Right ventricle myocardium inferior (tissue), 1 donor: Measurements from ENCODE around the gene ADIPOR1. TPM values are rescaled to one million over a fixed set of nuclear protein-coding genes. Genes with fewer than 3 reads are reported as not detected.

ENCODE experiments used
- ATAC-seq: fragments of 200-7000 bp; cut with Tn5 transposase; one replicate; pipeline ENCODE4 v1.9.1; 2020; ENCODE audit warnings: mild to moderate bottlenecking, moderate library complexity
- DNase-seq: peaks from one replicate; pipeline ENCODE4 v3.0.0; 2021; ENCODE audit errors: missing footprints
- intact Hi-C: fragments of 100-400 bp; cut with DNase I; formaldehyde crosslinking; loops from one replicate; pipeline ENCODE4 v1.11.0; 2022
- total RNA-seq: library from RNA; stranded (reverse); fragmentation: NEBNext Ultra II Directional; extraction: Animal tissue kit (Norgen Biotek cat#: 25700); gene quantifications from one replicate; pipeline ENCODE4 v1.2.1, GENCODE V29; 2021
- donor health status: DM: no; HTN: yes; CAD: no; lungs with severe emphysema.

ADIPOR1 gene
- total RNA-seq, 1 donor from 2014 or later, result 85.8 TPM

DNA sequence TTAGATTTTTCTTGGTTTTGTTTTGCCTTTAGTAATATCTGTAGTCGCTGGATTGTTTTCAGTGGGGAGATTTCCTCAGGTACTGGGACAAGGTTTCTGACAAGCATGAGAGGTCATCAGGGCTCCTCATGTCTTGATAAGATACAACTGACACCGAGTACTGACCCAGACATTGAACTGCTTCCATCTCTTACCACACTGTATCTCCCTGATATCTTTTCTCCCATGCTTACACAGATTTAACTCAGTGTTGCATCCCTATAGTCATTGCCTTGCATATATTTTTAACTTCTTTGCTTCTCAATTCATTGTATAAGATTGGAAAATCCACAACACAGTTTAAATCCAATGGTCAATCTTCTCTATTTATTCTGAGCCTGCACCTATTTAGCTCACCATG, 21.3 kb upstream of the ADIPOR1 start:
- no peak for ATAC-seq
- intact Hi-C loops, result no loop called here
- no peak for DNase-seq

DNA sequence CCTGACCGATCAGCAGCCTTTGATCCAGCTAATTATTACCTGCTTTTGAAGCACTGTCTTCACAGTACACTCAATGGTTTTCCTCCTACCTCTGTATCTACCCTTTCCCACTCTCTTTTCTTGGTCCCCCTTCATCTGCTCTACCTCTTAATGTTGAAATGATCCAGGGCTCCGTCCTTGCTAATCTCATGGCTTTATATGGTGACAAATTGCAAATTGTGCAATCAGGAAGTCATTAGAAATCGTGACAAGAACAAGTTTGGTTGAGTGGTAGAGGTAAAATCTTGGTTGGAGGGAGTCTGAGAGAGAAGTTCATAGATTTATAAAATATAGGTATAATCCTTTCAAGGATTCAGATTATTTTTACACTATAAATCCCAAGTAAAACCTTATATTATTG, 18.5 kb upstream of the ADIPOR1 start:
- ATAC-seq, result no peak
- intact Hi-C loops, result no loop called here
- no peak for DNase-seq

DNA sequence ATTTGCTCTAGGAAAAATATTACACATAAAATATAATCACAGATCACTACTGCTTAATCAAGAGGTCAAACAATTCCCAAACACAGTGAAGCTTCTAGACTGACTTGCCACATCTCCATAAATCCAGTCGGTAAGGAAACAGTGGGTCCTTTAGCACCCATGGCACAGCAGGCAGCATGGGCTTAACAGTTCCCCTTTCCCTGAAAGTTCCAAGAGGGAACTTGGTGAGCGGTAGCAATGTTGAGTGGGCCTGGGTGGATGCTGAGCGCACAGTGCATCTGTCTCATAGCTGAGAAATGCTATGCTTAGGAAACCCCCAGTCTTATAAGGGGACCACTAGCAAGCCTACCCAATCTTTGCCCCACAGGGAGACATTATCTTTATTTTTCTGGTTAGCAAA, 16.7 kb upstream of the ADIPOR1 start:
- intact Hi-C loops, result no loop called here
- ATAC-seq (no peak), DNase-seq (no peak)

DNA sequence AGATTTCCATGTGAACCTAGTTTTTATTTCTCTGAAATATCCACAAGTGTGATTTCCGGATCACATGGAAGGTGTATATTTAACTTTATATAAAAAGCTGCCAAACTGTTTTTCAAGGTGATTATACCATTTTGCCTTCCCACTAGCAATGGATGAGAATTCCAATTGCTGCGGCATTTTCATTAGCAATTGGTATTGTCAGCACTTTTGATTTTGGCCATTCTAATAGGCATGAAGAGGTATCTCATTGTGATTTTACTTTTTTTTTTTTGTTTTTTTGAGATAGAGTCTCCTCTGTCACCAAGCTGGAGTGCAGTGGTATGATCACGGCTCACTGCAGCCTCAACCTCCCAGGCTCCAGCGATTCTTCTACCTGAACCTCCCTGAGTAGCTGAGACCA, 13.9 kb upstream of the ADIPOR1 start:
- intact Hi-C loops, result no loop called here
- ATAC-seq, result no peak

DNA sequence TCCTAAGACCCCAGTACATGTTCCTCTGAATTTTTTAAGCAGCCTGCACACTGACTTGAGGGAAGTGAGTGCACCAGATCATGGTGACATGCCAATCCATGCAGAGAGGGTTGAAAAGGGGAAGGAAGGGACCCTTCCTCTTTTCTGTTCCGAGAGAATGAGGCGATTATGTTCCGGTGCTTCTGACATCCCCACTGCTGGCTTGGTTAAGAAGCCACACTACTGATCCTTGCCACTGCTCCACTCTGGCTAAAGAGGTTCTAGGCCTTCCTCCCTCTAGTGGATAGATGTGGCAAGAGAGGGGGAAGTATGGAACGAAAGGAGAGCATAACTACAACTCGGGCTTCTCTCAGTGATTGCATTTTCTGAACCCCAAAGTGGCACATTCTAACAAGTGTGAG, 10.8 kb upstream of the ADIPOR1 start:
- ATAC-seq (peak; percentile 58), DNase-seq (no peak)
- intact Hi-C loops, result loop anchor here (5.0 kb wide), 1 partner anchor 38 kb away; the partner anchor contains the start of gene TMEM183A

More for the DNA sequence above, 13.9 kb upstream of the ADIPOR1 start:
- no peak for DNase-seq

DNA sequence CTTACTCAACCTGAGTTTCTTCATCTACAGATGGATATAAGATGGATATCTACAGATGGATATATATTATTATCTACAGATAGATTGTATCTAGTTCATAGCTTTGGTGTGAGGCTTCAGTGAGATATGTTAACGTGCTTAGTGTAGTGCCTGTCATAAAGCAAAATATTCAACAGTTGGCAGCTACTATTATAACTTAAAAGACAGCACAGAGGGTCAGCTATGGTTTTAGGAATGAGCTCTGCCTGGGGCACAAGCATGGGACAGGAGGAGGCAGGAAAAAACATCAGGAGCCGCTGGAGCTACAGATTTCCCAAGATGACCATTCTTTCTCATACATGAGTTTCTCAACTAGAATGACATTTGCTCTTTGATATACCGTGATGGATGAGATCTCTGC, 10.2 kb upstream of the ADIPOR1 start:
- intact Hi-C loops, result loop anchor here (5.0 kb wide), 1 partner anchor 39 kb away; the partner anchor contains the start of gene TMEM183A
- ATAC-seq (no peak), DNase-seq (no peak)

DNA sequence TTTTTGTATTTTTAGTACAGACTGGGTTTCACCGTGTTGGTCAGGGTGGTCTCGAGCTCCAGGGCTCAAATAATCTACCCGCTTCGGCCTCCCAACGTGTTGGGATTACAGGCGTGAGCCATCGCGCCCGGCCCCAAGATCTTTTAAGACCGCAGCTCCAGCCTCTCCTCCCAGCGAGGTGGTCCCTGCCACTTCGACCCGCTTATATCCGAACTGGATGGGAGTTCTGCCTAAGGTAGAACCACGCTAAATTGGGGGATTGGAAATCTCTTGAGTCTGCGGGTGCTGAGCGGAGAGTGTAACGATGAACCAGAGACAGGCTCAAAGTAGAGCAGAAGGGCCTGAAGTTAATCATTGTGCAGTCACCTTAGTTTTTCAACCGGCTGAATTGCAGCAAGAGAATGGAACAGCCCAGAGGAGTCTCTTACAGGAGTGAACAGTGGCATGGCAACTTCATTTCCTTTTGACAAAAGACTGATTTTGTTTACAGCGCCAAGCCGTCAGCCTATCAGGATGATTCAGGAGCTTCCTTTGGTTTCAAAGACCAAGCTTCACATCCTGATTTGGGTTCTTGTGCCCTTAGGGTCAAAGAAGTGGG, 9.7 kb upstream of the ADIPOR1 start:
- intact Hi-C loops, result loop anchor here (1.0 to 5.0 kb wide), 2 partner anchors 40 to 41 kb away; partner anchors contain the start of gene TMEM183A
- DNase-seq (peak; percentile 58), ATAC-seq (no peak)

DNA sequence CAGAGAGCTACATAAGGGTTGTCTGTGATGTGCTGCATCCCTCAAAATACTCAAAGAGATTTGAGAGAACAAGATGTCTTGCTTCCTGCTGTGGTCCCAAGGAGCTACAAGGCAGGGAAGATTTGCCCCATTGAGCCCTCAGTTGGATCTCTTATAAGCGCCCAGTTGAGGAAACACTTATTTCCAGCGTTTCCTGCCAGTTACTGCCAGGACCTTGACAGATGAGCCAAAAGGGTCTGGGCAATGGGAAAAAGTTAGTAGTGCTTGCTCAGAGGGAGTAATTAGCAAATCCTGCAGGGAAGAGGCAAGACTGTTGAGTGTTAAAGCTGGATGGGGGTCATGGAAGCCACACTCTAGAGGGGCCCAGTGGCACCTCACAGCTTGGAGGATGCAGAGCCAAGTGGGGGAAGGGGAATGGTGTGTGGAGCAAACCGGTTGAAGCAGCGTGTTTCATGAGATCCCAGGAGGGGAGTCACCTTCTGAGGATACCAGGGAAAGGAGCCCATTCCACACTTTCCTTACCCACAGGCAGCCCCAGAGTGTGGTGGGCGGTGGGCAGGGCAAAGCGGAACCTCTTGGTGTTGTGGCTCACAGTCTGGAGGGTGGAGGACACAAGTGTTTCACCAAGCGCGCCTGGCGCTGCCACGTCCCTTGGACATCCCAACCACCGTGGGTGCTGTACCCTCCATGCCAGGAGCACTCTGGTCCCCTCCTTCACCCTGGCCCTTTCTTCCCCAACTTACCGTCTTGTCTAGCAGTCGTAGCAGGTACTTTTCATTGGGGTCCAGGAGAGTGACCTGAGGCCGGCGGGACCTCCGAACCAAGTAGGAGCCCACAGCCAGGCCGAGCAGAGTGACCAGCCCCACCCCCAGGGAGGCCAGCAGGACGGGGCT, 8.1 kb upstream of the ADIPOR1 start:
- DNase-seq (no peak), ATAC-seq (peak; percentile 44)
- intact Hi-C loops, result loop anchor here (5.0 kb wide), 1 partner anchor 41 kb away; the partner anchor contains the start of gene TMEM183A

DNA sequence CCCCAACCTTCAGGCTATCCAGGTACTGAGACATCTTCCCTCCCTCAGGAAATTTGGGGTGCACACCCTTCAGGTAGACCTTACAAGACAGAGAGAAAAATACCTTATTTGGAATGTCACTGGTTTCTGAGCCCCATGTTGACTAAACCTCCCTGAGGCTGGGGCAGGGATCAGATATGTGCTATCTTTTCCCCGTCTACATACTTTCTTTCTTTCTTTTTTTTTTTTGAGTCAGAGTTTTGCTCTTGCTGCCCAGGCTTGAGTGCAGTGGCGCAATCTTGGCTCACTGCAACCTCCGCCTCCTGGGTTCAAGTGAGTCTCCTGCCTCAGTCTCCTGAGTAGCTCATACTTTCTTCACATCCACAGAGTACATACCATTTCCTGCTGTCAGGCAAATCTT, 7.3 kb upstream of the ADIPOR1 start:
- DNase-seq, result no peak
- intact Hi-C loops, result loop anchor here (5.0 kb wide), 1 partner anchor 42 kb away; the partner anchor contains the start of gene TMEM183A
- no peak for ATAC-seq

DNA sequence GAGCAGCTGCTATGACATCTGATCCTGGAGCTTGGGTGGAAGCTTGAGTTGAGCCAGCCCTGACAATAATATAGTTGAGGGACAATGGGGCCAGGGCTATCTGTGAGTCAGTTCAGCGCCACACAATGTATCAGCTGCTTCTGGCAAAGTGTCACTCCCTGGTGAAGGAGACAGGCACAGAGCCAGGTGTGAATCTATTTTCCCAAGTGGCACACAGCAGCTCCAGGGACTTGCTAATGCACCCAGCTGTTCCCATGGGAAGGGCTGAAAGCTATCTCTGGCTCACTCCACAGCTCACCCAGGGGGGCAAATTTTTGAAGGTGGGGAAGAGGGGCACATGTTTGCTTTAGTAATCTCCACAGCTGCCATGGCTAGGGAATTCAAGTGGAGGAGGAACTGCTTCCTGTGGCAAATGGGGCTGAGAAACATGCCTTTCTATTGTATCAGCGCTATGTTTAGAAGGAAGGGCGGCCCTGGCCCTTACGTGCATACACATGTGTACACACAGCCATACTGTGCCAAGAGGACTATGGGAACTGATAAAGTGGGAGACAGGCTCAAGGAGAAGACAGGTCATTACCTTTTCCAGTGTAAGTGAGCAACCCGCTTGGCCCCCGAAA, 6.8 kb upstream of the ADIPOR1 start:
- intact Hi-C loops, result loop anchor here (5.0 kb wide), 1 partner anchor 42 kb away; the partner anchor contains the start of gene TMEM183A
- ATAC-seq, result peak; percentile 29
- no peak for DNase-seq

DNA sequence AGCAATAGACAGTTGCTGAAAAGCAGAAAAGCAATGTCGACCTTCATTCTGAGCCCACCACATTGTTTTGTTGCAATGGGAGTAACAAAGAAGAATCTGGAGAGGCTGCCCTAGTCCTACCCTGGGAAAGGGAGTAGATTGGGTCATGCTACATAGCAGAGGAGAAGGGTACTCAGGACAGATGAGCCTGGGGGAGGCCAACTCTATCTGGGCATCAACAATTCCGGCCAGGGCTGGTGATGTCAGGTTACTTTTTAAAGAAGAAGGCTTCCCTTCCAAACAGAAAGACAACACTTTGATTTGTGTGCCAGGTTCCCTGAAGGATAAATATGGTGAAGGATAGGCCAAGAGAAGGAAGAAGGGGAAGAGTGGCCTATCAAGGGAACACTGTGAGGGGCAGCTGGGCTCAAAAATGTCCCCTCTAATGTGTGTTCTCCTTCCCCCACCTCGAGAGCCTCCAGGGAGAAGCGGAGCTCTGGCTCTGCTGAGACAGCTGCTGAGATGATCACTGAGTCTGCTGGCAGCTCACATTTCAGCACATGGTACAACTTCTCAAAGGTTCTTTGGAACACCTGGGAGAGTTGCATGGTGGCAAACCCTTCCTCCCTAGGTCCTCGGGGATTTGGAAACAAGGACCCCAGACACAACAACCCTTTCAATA, 3.2 kb upstream of the ADIPOR1 start:
- intact Hi-C loops, result no loop called here
- DNase-seq (no peak), ATAC-seq (no peak)

DNA sequence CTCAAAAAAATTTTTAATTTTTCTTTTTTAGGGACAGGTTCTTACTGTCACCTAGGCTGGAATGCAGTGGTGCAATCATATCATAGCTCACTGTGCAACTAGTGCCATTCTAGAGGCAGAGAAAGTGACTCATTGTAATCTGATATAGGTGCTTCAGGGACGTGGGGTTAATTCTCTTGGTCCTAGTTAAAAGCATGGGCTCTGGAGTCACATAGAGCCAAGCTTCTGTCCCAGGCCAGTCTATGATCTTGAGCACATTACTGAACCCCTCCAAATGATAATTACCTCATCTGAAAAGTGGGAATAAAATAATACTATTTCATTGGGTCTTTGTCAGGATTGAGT, 1.1 kb upstream of the ADIPOR1 start:
- intact Hi-C loops, result no loop called here
- no peak for ATAC-seq
- no peak for DNase-seq

DNA sequence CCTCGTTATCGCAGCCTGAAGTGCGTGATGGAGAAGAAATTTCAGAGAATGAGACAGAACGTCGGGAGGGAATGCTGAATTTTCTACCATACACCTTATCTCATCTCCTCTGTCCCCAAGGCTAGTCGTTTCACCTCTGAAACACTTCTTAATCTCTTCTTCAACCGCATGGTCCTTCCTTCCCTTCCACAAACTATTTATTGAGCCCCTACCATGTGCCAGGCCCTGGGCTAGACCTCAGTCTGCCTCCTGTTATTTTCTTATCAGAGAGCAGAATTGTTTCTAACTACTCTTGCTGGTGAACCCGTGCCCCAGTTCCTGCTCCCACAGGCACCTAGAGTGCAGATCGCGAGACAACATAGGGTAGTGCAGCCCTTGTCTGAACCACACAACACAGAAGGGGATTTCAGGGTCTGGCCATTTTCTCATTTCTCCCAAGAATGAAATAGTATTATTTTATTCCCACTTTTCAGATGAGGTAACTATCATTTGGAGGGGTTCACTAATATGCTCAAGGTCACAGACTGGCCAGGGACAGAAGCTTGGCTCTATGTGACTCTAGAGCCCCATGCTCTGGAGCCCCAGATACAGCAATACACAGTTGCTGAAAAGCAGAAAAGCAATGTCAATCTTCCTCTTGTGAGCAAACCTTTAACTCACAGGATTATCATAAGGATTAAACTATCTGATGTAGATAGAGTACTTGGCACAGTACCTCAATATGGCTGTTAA, 598 bp upstream of the ADIPOR1 start:
- DNase-seq, result no peak
- intact Hi-C loops, result no loop called here
- ATAC-seq, result no peak

DNA sequence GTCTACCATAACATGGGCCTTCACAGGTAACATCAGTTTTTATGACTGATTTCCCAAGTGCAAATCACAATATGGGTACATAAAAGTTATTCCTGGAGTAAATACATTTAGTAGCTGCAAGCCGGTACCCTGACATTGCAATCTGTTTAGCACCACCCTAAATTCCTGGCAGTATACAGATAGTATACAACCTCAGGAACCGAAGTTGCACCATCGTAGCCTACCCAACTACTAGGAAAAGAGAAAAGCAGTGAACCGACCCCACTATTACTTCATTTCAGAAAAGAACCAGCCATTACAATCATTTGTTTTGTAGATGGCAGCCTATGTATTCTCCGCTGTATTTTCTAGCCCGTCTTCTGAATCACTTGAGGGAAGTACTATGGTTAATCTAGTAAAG, 1.1 kb downstream of the ADIPOR1 start:
- intact Hi-C loops, result no loop called here
- ATAC-seq, result no peak

DNA sequence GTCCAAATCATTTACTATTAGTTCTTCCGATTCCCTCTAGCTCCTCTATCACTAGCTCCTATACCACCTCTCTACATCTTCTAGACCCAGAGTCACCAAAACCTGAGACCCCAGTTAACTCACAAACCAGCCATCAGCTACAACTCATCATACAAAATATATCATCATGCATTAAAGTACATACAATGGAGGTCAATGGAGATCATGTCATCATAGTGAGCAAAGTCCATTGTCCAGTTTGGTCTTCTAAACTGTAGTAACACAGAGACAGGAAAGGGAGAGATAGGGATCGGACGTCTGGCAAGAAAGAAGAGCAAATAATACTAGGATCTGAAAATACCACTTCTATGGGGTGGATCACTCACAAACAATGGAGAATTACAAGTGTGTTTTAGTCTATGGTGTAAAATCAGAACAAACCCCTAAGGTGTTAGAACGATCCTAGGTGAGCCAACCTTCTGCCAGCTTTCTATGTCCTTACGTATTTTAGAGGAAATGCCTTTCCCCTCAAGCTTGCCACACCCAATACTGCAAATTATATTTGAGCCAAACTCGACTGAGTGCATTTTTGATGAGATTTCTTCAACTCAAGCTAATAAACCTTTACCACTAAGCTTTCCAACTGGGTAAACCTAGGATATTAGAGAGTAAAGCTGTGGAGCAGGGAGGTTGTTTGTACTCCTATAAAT, 3.9 kb downstream of the ADIPOR1 start:
- DNase-seq, result no peak
- no peak for ATAC-seq
- intact Hi-C loops, result no loop called here

More for the DNA sequence above, 1.1 kb downstream of the ADIPOR1 start:
- no peak for DNase-seq

DNA sequence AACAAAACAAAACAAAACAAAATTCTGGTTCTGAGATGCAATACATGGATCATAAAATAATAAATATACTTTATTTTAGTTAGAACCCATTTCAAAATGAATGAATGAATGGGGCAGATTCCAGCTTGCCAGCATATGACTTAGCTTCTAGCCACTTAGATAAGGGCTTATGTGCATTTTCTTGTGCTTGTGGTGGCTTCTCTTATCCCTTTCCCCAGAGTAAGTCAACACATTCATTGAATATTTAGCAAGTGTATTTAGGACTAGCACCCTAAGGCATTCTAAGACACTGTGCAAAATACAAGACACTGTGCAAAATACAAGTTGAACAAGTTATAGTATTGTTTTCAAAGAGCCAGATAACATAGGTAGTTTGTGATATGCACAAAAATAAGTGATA, 4.7 kb downstream of the ADIPOR1 start:
- DNase-seq, result no peak
- intact Hi-C loops, result no loop called here
- no peak for ATAC-seq

DNA sequence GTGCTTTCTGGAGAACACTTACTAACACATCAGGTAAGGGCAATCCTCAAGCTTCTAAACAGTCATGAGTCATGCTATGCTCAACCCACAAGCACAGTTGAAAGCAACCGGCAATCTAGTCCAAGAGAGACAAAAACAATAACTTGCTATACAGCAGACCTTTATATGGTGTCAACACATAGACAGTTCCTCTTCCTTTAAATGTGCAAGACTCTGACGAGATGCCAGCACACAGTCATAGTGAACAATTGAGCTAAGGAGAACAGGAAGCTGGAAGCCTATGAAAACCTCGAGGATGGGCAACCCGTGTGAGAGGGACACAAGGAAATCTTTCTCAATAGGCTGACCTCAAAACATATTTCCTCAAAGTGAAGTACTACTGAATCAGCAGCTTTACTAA, 5.3 kb downstream of the ADIPOR1 start:
- intact Hi-C loops, result no loop called here
- DNase-seq (no peak), ATAC-seq (peak; percentile 63)

DNA sequence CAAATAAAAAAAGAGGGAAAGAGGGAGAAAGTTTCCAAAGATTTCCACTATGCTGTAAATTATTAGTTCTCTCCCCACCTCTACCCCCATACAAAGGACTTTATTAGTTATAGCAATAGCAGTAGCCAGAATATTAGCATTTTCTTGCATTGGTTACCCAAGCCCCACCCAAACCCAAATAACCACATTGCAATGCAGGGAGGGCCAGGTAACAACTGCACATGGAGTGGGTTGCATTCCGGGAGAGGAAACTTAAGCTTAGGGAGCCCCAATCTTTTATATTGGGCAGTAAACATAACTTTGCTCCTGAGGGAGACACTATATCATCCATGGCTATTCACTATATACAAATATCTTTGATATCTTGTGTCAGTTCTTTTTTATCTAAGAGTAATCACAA, 6.0 kb downstream of the ADIPOR1 start:
- intact Hi-C loops, result no loop called here
- DNase-seq, result no peak
- no peak for ATAC-seq
